ENCODE data around the gene FBXO46.

The FBXO46 gene

GRCh38 chr19:45681391-45682015 is 49.2 kb downstream of the FBXO46 start:
- peak; percentile 81 for TF ChIP-seq CTCF (IDR thresholded peaks at IDR 0.05; ENCODE audit: low read depth, low read length)
- peak overlapping the region; percentile 22 to 46 for H3K4me3 ChIP-seq (replicated peaks in 1 of 2; ENCODE audit: low read depth in 2 of 2, low read length in 2 of 2)
- DNase-seq (ENCODE audit: low read depth in 2 of 2) = peak; percentile 83 to 86

DNA sequence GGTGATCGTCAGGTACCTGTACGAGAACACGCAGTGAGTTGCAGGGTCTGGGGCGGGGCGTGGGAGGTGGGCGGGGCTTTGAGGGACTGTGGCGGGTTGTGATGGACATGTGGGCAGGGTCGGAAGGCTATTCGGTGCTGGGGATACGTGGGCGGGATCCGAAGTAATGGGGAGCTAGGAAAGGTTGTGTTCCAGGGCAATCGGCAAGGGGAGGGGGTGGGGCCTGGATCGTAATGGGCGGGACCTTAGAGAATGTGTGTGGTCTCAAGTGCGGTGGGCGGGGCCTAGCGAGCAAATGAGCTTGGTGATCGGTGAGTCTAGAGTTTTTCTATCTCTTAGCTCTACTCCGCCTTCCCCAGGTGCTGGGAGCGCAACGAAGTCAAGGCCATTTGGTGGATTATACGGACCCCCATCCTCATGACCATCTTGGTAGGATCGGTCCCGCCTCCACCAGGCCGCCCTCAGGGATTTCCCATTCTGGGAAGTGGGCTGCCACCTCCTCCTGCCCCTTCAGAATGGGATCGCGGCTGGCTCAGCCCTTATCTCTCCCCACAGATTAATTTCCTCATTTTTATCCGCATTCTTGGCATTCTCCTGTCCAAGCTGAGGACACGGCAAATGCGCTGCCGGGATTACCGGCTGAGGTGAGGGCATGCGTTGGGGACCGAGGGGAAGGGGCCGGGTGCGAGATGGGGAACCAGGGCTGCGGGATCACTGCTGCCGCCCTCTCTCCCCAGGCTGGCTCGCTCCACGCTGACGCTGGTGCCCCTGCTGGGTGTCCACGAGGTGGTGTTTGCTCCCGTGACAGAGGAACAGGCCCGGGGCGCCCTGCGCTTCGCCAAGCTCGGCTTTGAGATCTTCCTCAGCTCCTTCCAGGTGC is 53.1 kb downstream of the FBXO46 start:
- H3K4me3 ChIP-seq (replicated peaks in 1 of 2; ENCODE audit: low read depth in 2 of 2, low read length in 2 of 2) = peak overlapping the region; percentile 21 to 39
- TF ChIP-seq CTCF (IDR thresholded peaks at IDR 0.05; ENCODE audit: low read depth, low read length) = peak; percentile 22
- peak; percentile 61 to 92 for DNase-seq (ENCODE audit: low read depth in 2 of 2)

DNA sequence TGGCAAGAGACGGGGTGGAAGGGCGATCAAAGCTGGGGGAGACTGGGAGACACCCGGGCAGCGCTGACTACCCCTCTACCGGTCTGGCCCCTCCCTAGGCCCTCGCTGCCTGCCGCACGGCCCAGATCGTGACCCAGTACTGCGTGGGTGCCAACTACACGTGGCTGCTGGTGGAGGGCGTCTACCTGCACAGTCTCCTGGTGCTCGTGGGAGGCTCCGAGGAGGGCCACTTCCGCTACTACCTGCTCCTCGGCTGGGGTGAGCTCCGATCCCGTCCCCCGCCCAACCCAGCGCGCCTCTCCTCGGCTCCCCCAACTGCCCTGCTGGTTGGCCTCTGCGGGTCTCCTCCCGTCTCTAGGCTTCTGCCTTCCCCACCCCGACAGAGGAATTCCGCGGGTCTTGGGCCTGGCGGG is 53.8 kb downstream of the FBXO46 start:
- TF ChIP-seq CTCF (IDR thresholded peaks at IDR 0.05; ENCODE audit: low read depth, low read length) = no peak
- no peak for DNase-seq (ENCODE audit: low read depth in 2 of 2)
- H3K4me3 ChIP-seq (replicated peaks in 1 of 2; ENCODE audit: low read depth in 2 of 2, low read length in 2 of 2) = peak overlapping the region in 1 of 2 donors; percentile 39

GRCh38 chr19:45674946-45675345 is 55.8 kb downstream of the FBXO46 start:
- no peak for DNase-seq (ENCODE audit: low read depth in 2 of 2)
- no peak overlapping the region for H3K4me3 ChIP-seq (replicated peaks in 1 of 2; ENCODE audit: low read depth in 2 of 2, low read length in 2 of 2)
- TF ChIP-seq CTCF (IDR thresholded peaks at IDR 0.05; ENCODE audit: low read depth, low read length) = no peak

DNA sequence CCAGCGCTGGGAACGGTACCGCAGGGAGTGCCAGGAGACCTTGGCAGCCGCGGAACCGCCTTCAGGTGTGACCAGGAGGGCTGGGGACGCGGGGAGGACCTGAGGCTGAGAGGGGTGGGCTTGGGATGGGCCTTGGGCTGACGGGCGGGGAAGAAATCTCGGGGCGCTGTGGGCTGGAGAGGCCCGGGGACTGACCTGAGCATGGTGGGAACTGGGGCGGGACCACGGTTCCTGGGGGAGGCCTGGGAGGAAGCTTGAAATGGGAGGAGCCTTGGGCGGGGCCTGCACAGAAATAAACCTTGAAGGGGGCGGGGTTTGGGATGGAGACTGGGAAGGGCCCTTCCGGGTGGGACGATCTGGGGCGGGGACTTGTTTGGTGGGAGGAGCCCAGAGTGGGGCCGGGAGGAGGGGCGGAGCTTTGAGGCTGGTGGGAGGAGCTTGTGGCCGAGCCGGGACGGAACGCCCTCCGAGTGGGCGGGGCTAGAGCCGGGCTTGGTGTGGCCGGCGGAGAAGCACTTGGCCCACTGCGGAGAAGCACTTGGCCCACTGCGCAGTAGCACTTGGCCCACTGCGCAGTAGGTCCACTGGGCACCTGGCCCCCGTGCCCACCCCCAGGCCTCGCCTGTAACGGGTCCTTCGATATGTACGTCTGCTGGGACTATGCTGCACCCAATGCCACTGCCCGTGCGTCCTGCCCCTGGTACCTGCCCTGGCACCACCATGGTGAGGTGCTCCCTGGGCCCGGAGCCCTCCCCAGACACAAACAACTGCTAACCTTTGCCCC is 59.8 kb downstream of the FBXO46 start:
- DNase-seq (ENCODE audit: low read depth in 2 of 2) = peak; percentile 74 to 88
- no peak for TF ChIP-seq CTCF (IDR thresholded peaks at IDR 0.05; ENCODE audit: low read depth, low read length)
- H3K4me3 ChIP-seq (replicated peaks in 1 of 2; ENCODE audit: low read depth in 2 of 2, low read length in 2 of 2) = peak overlapping the region; percentile 21 to 24

GRCh38 chr19:45668342-45668871 is 62.3 kb downstream of the FBXO46 start:
- peak overlapping the region; percentile 34 to 40 for H3K4me3 ChIP-seq (replicated peaks in 1 of 2; ENCODE audit: low read depth in 2 of 2, low read length in 2 of 2)
- TF ChIP-seq CTCF (IDR thresholded peaks at IDR 0.05; ENCODE audit: low read depth, low read length) = no peak
- DNase-seq (ENCODE audit: low read depth in 2 of 2) = no peak
